OCI-LY7 (cell line): ENCODE measurements around the gene GIMAP8.

Experiments
- CTCF ChIP-seq: fragments of 200-600 bp; sonication (generic); conservative IDR thresholded peaks from 2 replicates; pipeline ENCODE4 v1.5.1; 2014; ENCODE audit warnings: mild to moderate bottlenecking, antibody characterized with exemption, low read length, moderate library complexity, mixed read lengths
- EZH2phosphoT487 ChIP-seq: fragments of 200-600 bp; sonication (generic); IDR thresholded peaks from 2 replicates; pipeline ENCODE4 v1.6.1; 2018; ENCODE audit warnings: low read depth, borderline replicate concordance, mild to moderate bottlenecking, mixed run types, antibody characterized with exemption, low read length, moderate library complexity, mixed read lengths

DNA sequence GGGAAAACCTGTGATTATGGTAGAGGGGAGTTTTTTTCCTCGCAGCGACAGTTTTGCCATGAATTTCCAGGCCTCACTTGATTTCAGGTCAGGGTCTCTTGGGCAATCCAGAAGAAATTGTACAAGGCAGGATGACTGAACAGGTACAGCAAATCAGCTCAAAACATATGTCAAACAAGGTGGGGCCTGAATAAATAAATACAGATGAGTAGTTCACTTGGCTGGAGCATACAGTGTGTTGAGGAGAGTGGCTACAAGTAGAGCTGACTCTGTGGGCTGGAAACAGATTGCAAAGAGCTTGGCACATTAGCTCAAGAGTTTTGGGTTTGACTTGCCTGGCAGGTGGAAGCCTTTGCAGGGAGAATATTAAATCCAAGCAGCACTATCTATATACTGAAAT, 15.0 kb downstream of the GIMAP8 start:
- no peak for TF ChIP-seq CTCF
- no peak for TF ChIP-seq EZH2phosphoT487
